Measurements from ENCODE around the gene TTC34.
A peak's percentile ranks its signal among the peaks of the same experiment; 100 is the strongest.

Gene TTC34

GRCh38 chr1:2602311-2602835, 199.1 kb downstream of the TTC34 start:
- DNase-seq = no peak

DNA sequence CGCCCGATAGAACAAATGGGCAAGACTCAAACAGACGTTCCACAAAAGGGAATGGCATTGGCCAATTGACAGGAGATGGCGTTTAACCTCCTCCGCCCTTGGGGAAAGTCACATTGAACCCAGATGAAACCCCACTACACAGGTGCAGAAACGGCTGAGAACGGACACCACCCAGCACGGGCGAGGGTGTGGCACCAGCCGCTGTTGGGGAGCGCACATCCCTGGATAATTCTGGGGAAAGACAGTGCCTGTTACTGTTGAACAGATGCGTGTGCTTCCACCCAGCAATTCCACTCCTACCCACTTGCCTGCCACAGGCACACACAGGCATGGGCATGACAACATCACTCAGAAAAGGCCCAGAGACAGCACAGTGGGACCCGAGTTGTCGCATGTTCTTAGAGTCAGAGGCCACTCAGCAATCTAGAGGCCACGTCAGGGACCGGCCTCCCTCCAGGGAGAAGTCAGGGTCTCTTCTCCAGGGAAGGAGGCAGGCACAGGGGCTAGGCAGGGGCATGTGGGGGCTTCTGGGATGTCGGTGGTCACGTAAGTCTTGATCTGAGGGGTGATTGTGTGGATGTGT, 199.7 kb downstream of the TTC34 start:
- DNase-seq = no peak

DNA sequence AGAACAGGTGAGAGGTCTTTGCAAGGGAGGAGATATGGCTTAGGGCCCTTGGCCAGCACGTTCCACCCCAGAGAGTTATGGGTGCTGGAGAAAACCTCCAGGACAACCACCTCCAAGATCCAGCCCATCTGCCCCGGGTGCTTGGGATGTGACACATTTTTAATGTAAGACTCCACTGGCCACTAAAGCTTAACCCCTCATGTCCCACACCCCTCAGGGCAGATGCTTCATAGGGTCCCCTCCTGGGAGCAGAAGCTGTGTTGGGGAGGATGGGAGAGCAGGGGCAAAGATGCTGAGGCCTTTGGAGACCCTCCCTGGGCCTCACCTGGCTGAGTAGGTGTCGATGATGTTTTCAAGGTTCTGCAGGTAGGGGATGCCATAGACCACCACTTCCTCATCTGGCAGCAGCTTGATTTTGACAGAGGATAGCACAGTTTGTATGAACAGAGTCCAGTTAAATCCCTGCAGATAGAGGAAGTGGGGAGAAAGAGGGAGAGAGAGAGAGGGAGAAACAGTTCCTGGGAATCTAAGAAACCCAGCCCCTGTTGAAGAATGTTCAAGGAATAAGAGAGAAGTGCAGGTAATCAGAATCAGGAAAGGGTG, 203.1 kb downstream of the TTC34 start:
- no peak for DNase-seq

DNA sequence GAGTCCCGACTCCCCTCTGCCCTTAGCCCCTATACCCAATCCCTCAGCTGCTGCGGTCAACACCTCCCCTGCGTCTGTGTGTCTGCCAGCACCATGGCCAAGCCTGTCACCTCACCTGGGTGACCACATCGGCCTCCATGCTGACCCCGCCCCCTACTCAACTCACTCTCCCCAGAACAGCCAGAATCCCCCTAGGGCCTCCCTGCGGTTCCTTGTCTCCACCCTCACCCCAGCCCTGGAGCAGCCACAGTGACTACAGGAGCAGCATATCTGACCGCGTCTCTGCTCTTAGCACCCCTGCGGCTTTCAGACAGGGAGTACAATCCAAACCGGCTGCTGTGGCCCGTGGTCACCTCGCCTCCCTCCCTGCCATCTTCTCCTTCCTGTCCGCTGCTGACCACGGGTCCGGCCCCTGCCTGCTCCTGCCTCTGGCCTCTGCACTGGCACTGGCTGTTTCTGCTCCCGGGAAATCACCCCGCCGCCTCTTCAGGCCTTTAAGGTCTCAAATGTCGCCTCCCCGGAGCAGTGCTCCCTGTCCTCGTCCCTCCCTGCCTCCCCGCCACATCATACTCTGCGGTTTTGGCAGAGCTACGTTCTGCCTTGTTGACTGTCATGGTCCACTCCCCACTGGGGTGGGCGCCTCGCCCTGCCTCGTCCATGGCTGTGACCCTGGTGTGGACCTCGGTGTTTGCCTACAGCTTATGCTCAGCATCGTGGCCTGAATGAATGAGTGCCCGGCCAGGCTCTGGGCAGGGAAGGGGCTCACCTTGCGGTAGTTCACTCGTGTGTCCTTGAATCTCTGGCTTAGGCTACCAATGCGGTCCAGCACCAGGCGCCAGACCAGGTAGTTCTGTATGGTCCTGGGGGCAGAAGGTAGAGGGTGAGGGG, 203.8 kb downstream of the TTC34 start:
- DNase-seq = no peak

GRCh38 chr1:2596530-2597333, 204.8 kb downstream of the TTC34 start:
- DNase-seq = no peak

DNA sequence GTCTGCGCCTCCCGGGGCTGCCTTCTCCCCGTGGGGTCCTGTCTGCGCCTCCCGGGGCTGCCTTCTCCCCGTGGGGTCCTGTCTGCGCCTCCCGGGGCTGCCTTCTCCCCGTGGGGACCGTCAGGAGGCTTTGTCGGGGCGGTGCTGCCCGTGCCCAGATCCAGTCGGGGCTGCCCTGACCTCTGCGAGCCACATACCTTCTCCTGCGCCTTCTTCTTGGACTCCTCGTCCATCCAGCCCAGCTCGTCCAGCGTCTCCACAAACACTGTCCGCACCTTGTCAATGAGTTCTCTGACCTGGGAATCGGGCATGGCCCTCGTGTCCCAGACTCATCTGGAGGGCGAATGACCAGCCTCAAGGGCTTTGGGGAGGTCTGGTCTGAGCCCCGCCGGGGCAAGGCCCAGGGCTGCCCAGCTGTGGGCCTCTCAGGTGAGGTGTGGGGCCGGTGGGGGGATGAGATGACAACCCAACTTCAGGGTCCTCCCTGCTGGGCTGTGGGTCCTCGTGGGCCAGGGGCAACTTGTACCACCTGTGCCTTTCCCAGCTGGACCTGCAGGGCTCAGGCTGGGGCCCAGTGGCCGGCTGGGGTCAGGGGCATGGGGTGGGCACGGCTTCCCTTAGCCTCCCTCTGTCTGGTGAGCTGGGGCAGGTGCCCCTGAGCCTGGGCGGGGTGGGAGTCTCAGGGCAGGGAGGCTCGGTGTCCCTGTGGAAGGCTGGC, 205.5 kb downstream of the TTC34 start:
- no peak for DNase-seq

DNA sequence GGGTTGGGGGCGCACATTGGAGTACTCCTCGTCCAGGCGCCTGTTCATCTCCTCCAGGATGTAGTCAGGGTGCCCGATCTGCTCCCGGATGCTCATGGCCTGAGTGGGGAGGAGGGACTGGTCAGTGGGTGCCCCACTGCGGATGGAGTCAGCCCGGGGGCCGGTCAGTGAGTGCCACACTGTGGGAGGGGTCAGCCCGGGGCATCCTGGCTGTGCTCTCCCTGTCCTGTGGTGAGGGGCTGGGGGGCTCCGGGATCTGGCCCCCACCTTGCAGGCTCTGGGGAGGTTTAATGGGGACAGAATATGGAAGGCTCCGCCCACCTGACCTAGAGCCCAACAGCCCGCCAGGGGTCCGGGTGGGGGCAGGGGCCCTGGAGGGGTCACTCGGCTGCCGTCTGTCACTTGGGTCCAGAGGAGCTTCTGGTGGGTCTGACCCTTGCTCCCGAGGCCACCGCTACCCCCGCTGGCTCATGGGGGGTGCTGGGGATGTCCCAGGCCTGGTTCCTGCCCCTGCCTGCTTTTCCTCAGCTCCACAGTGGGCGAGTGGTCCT, 206.2 kb downstream of the TTC34 start:
- DNase-seq = no peak

DNA sequence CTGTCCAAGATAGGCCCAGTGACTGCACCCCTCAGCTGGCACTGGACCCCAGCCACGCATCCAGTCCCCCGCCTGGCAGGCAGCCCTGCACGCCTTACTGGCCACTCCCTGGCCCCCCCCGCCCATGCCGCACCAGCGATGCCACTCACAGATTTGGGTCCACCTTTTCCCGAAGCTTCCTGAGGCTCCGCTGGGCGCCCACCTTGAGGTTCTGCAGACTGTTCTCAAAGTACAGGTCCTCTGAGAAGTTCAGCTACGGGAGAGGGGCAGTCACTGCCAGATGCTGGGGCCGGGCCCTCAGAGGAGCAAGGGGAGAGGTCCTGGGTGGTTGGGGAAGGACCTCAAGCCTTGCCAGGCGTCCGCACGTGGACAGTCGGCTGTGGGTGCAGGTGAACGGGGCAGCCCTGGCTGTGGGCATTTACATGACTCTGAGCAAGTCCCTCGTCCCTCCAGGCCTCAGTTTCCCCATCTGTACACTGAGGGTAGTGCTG, 206.8 kb downstream of the TTC34 start:
- no peak for DNase-seq

DNA sequence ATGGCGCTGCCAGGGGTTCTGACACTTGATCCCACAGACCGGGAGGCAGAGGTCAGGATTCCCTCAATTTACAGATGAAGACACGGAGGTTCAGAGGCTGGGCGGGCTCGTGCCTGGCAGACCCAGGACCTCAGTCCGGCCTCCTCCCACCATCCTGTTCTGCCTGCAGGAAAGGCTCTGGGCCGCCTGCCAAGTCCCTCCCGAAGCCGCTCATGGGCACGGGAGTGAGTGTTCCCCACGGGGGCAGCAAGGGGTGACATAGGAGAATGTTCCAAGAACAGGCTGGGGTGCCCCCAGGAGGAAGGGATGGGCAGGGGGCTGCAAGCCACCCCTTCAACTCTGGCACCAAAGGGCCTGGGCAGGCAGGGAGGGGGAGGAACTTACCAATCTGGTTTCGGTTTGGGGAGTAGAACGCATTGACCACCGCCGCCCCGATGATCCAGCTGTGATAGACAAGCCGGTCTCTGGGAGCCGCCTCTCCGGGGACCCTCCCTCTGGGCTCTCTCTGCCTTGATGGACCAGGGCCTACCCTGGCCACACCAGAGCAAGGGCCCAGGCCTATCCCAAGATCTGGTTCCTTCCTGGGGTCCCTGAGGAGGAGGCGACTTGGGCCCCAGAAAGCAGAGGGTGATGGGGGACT, 207.4 kb downstream of the TTC34 start:
- DNase-seq = peak; percentile 46

GRCh38 chr1:2593251-2593878, 208.1 kb downstream of the TTC34 start:
- DNase-seq = no peak

DNA sequence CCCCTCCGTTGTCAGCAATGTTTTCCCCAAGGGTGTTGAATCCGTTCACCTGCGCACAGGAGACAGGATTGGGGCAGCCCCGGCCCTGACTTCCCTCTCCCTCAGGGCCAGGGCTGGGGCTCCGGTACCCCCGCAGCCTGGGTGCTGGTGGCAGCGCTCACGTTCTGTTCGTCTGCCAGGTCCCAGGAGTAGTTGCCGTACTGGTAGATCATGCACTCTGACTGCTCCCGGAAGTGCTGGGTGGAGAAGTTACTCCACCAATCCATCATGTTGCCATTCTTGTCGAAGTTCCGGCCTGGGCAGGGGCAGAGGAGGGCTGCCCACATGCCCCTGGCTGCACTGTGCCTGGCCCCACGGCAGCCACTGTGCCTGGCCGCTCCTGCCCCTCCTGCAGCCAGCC, 208.8 kb downstream of the TTC34 start:
- no peak for DNase-seq

DNA sequence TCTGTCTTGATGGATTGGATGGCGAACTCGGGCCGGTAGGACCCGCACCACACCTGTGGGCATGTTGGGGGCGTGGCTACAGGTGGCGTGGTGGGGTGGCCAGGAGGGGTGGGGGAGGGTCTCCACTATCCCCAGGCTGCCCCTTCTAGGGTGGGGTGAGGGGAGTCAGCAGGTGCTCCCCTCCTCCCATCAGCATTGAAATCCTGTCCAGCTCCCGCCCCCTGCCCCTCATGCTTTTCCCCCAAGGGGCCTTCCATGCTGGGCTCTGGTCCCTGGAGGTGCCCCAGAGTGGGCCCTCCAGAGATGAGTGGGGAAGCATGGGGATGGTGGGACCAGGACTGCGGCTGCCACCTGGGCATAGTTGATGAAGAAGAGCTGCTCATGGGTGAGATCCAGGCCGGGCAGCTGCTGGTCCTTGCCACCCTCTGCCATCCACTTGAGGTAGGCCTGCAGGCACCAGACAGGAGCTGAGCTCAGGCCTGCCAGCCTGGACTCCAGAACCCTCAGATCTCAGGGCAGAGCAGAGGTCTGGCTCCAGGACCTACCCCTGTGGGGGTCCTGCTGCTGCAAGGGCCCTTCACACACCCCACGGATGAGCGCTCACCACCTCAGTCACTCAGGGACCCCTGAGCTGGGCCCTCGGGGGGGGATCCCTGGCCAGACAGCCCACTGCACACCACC, 209.8 kb downstream of the TTC34 start:
- no peak for DNase-seq

DNA sequence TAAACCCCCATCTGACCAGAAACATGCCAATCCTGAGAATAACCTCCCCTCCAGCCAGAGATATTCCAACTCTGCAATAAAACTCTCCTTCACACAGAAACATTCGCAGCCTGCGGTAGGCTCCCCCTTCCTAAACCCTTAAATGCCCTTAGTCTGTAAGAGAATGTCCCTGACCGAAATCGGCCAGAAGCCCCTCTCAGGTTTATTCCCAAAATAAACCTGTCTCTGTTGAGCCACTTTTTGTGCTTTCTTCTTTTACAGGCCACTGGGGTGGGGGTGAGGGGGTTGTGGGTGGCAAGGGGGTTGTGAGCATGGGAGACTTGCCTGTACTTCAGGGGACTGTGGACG, 210.3 kb downstream of the TTC34 start:
- no peak for DNase-seq

DNA sequence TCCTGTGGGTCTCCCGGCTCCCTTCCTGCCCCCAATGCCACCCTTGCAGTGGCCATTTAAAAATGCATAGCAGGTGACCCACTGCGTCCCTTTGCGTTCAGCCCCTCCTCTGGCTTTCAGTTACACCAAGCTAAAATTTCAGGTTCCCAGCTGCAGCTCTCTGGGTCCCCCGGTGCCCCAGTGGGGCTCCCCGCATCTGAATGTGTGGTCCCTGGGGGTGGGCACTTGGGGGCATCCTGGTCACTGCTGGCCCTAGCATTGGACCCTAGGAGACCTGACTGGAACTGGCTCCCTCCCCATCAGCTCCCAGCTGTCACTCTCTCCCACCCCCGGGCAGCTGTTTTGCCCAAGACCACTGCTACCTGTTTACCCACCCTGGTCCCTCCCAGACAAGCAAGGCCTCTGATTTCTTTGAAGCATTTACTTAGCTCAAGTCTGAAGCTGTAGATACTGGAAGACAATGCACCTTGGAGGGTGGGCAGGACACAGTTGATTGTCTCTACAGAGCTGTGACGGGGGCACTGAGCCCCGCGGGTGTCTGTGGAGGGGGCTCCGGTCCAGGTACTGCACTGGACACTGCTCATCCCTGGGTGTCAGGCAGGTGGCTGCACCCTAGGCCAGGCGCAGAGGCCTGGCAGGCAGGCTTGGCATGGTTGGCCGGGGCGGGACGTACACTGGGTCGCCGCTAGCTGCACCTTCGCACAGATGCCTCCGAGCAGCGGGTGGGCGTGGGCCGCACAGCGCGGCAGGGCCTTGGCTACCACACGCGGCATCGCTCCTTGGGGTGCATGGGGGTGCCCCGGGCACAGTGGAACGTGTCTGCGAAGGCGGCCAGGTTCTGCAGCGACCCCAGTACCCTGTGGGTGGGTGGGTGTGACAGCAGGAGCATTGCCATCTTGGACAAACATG, 211.0 kb downstream of the TTC34 start:
- no peak for DNase-seq

GRCh38 chr1:2589431-2590232, 211.9 kb downstream of the TTC34 start:
- DNase-seq = no peak

DNA sequence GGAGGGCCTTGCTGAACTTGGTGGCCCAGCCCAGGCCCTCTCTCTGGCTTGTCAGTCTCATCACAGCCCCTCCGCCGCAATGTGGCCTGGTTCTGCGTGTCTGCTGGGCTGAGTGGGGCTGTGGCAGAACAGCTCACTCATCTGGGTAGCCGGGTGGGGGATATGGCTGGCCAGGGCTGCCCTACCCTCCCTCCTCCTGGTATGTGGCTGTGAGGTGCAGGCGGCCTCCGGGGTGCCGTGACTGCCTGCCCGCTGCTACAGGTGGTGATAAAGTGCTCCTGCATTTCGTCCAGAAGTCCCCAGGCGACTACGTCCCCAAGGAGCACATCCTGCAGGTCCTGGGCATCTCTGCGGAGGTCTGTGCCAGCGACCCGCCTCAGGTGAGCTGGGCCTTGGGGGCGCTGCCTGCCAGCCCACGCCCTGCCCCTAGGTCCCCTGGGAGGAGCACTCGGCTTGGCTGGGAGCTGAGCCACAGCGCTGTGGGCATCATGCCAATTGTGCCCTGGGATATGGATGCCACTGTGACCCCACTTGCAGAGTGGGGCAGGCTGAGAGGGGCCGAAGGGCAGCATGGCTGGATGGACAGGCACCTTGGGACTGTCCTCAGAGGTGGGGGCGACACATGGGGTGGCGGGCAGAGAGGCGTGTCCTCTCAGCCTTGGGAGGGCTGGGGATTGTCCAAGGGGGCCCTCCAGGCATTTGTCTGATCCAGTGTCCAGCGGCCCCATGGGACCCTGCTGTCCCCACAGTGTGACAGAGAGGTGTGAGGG, 212.6 kb downstream of the TTC34 start:
- no peak for DNase-seq

DNA sequence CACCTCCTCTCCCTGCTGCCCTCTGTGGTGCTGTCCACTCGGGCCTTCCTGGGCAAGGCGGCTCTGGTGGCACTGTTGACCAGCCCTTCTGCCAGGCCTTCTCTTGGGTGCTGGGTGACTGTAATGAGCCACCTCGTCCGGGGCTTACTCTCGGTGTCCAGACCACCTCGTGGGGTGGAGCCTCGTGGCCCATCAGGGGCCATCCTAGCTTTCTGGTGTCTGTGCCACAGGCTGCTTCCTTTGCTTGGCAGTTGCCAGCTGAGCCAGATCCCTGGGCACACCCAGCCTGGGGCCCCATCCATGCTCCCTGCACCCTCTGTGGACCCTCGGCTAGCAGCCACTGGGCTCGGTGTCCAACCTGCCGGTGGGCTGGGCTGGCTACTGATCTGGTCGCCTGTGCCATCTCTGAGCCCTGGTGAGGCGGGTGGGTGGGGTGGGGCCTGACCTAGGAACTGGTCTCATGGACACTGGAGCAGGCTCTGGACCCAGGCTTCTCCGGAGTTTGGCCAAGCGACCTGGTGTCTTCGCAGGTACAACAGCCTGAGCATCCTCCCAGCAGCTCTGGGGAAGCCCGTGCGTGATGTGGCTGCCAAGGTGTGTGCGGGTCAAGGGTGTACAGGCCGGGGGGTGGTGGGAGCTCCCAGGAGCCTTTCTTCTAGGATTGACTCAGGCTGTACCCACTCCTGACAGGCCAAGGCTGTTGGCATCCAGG, 213.5 kb downstream of the TTC34 start:
- no peak for DNase-seq
